KMS-11 (cell line): ENCODE data around the gene EIPR1.
"Not testable (repeated sequence)": the region's sequence is repeated elsewhere in the genome, so short reads cannot be mapped to it uniquely, and the experiment has no call there.

ENCODE experiments used
- H2AFZ ChIP-seq: fragments of 200-600 bp; sonication (generic); 2 replicates; pipeline ENCODE4 v1.6.1; 2016; ENCODE audit warnings: antibody characterized with exemption, mixed run types, low read depth
- H3K27ac ChIP-seq: fragments of 200-600 bp; sonication (generic); 2 replicates; pipeline ENCODE4 v1.6.1; 2016; ENCODE audit warnings: mild to moderate bottlenecking, mixed run types
- H3K27me3 ChIP-seq: fragments of 200-600 bp; sonication (generic); 2 replicates; pipeline ENCODE4 v1.6.1; 2017; ENCODE audit warnings: mild to moderate bottlenecking, low read depth, mixed run types, moderate library complexity; ENCODE audit not compliant: insufficient read depth
- H3K36me3 ChIP-seq: fragments of 200-600 bp; sonication (generic); 2 replicates; pipeline ENCODE4 v1.6.1; 2017; ENCODE audit warnings: mild to moderate bottlenecking, mixed run types; ENCODE audit not compliant: insufficient read depth
- H3K4me1 ChIP-seq: fragments of 200-600 bp; sonication (generic); 2 replicates; pipeline ENCODE4 v1.6.1; 2016; ENCODE audit warnings: mild to moderate bottlenecking, low read depth, mixed run types; ENCODE audit not compliant: poor library complexity, severe bottlenecking
- H3K4me2 ChIP-seq: fragments of 200-600 bp; sonication (generic); 2 replicates; pipeline ENCODE4 v1.7.0; 2016; ENCODE audit warnings: mild to moderate bottlenecking, mixed run types
- H3K4me3 ChIP-seq: fragments of 200-600 bp; sonication (generic); IDR thresholded peaks from 2 replicates; pipeline ENCODE4 v1.6.1; 2017; ENCODE audit warnings: low read depth, low read length, mixed read lengths; ENCODE audit not compliant: insufficient read depth
- H3K79me2 ChIP-seq: fragments of 200-600 bp; sonication (generic); 2 replicates; pipeline ENCODE4 v1.6.1; 2016; ENCODE audit warnings: low read depth, mixed run types; ENCODE audit not compliant: insufficient read depth
- H3K9ac ChIP-seq: fragments of 200-600 bp; sonication (generic); 2 replicates; pipeline ENCODE4 v1.6.1; 2016; ENCODE audit warnings: mild to moderate bottlenecking, mixed run types
- H4K20me1 ChIP-seq: fragments of 200-600 bp; sonication (generic); 2 replicates; pipeline ENCODE4 v1.6.1; 2016; ENCODE audit warnings: mild to moderate bottlenecking, mixed run types; ENCODE audit not compliant: insufficient read depth
- TF ChIP-seq, protein P1 (sequence below): fragments of 200-600 bp; sonication (generic); conservative IDR thresholded peaks from 2 replicates; pipeline ENCODE4 v1.6.1; 2017; ENCODE audit warnings: low read depth, mild to moderate bottlenecking, antibody characterized with exemption, low read length, moderate library complexity, mixed read lengths

The EIPR1 gene

GRCh38 chr2:3379339-3379646 is 1.7 kb upstream of the EIPR1 start:
- Histone ChIP-seq H3K79me2 (peaks cover 21% of the 10 kb centered on the region; the same call in 1 of the 2 replicates), H3K4me3 (peak overlapping the region; percentile 58), H3K4me1 (peaks cover 11% of the 10 kb centered on the region), H2AFZ (peak overlapping the region; percentile 94), H4K20me1 (no peaks in the 10 kb centered on the region), H3K4me2 (peak overlapping the region; percentile 90), H3K9ac (peak overlapping the region; percentile 78; the same call in 1 of the 2 replicates), H3K27ac (no peak overlapping the region), H3K36me3 (no peaks in the 10 kb centered on the region), H3K27me3 (no peaks in the 10 kb centered on the region)
- TF ChIP-seq, protein P1, sequence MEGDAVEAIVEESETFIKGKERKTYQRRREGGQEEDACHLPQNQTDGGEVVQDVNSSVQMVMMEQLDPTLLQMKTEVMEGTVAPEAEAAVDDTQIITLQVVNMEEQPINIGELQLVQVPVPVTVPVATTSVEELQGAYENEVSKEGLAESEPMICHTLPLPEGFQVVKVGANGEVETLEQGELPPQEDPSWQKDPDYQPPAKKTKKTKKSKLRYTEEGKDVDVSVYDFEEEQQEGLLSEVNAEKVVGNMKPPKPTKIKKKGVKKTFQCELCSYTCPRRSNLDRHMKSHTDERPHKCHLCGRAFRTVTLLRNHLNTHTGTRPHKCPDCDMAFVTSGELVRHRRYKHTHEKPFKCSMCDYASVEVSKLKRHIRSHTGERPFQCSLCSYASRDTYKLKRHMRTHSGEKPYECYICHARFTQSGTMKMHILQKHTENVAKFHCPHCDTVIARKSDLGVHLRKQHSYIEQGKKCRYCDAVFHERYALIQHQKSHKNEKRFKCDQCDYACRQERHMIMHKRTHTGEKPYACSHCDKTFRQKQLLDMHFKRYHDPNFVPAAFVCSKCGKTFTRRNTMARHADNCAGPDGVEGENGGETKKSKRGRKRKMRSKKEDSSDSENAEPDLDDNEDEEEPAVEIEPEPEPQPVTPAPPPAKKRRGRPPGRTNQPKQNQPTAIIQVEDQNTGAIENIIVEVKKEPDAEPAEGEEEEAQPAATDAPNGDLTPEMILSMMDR: no peak

GRCh38 chr2:3377279-3377611 is 373 bp downstream of the EIPR1 start:
- Histone ChIP-seq H3K36me3 (no peaks in the 10 kb centered on the region), H3K4me1 (peaks cover 11% of the 10 kb centered on the region), H3K79me2 (peaks cover 21% of the 10 kb centered on the region; the same call in 1 of the 2 replicates), H3K4me2 (peak overlapping the region; percentile 62; the same call in 1 of the 2 replicates), H3K27ac (peak overlapping the region; percentile 50), H2AFZ (peak overlapping the region; percentile 35; the same call in 1 of the 2 replicates), H3K27me3 (no peaks in the 10 kb centered on the region), H3K4me3 (no peak overlapping the region), H4K20me1 (no peaks in the 10 kb centered on the region), H3K9ac (peak overlapping the region; percentile 48; the same call in 1 of the 2 replicates)
- TF ChIP-seq, protein P1: no peak

GRCh38 chr2:3376821-3377220 is 797 bp downstream of the EIPR1 start:
- peak overlapping the region; percentile 48; the same call in 1 of the 2 replicates for H3K9ac ChIP-seq

GRCh38 chr2:3369340-3370181 is 8.1 kb downstream of the EIPR1 start:
- not testable (repeated sequence) for H3K36me3 ChIP-seq, H3K27ac ChIP-seq, H3K27me3 ChIP-seq, H4K20me1 ChIP-seq, H2AFZ ChIP-seq, H3K4me3 ChIP-seq, H3K79me2 ChIP-seq, H3K4me2 ChIP-seq, H3K9ac ChIP-seq, H3K4me1 ChIP-seq

More at GRCh38 chr2:3376821-3377220, 797 bp downstream of the EIPR1 start:
- Histone ChIP-seq H3K27me3 (no peaks in the 10 kb centered on the region), H3K79me2 (peaks cover 21% of the 10 kb centered on the region; the same call in 1 of the 2 replicates), H3K4me1 (peaks cover 11% of the 10 kb centered on the region), H3K4me2 (peak overlapping the region; percentile 62), H2AFZ (no peak overlapping the region), H3K36me3 (no peaks in the 10 kb centered on the region), H3K27ac (no peak overlapping the region), H4K20me1 (no peaks in the 10 kb centered on the region), H3K4me3 (no peak overlapping the region)
- TF ChIP-seq, protein P1: no peak

GRCh38 chr2:3368261-3368722 is 9.3 kb downstream of the EIPR1 start:
- no peaks in the 10 kb centered on the region for H3K36me3 ChIP-seq
- no peaks in the 10 kb centered on the region for H3K4me1 ChIP-seq
- no peak overlapping the region for H3K9ac ChIP-seq
- H3K79me2 ChIP-seq: peaks cover 19% of the 10 kb centered on the region; the same call in 1 of the 2 replicates
- no peak overlapping the region for H3K27ac ChIP-seq
- H3K4me2 ChIP-seq: no peak overlapping the region
- no peaks in the 10 kb centered on the region; the same call in 1 of the 2 replicates for H4K20me1 ChIP-seq
- no peak overlapping the region for H3K4me3 ChIP-seq
- H3K27me3 ChIP-seq: no peaks in the 10 kb centered on the region
- TF ChIP-seq, protein P1: no peak
- no peak overlapping the region for H2AFZ ChIP-seq
